Measurements from ENCODE around the gene PIK3R5.

The PIK3R5 gene

GRCh38 chr17:8896641-8897635 lies 68.6 kb downstream of the PIK3R5 start:
- no peak for DNase-seq (ENCODE audit: low read depth in 2 of 2)

GRCh38 chr17:8896087-8896486 lies 69.4 kb downstream of the PIK3R5 start:
- DNase-seq (ENCODE audit: low read depth in 2 of 2), result no peak

GRCh38 chr17:8894673-8895578 lies 70.6 kb downstream of the PIK3R5 start:
- DNase-seq (ENCODE audit: low read depth in 2 of 2), result peak; percentile 17 to 37

GRCh38 chr17:8894202-8894671 lies 71.3 kb downstream of the PIK3R5 start:
- no peak for DNase-seq (ENCODE audit: low read depth in 2 of 2)

- DNase-seq (ENCODE audit: low read depth in 2 of 2), result no peak
These were observed 71.8 kb downstream of the PIK3R5 start for GRCh38 chr17:8893621-8894201.

- no peak for DNase-seq (ENCODE audit: low read depth in 2 of 2)
These were observed 72.4 kb downstream of the PIK3R5 start for GRCh38 chr17:8893059-8893458.

- no peak for DNase-seq (ENCODE audit: low read depth in 2 of 2)
These were observed 73.2 kb downstream of the PIK3R5 start for GRCh38 chr17:8892338-8892690.

- no peak for DNase-seq (ENCODE audit: low read depth in 2 of 2)
These were observed 74.8 kb downstream of the PIK3R5 start for GRCh38 chr17:8890671-8891070.

GRCh38 chr17:8889458-8890210 lies 75.9 kb downstream of the PIK3R5 start:
- no peak for DNase-seq (ENCODE audit: low read depth in 2 of 2)

- no peak for DNase-seq (ENCODE audit: low read depth in 2 of 2)
These were observed 76.7 kb downstream of the PIK3R5 start for GRCh38 chr17:8888704-8889302.

GRCh38 chr17:8887834-8888703 lies 77.4 kb downstream of the PIK3R5 start:
- no peak for DNase-seq (ENCODE audit: low read depth in 2 of 2)

GRCh38 chr17:8887301-8887700 lies 78.2 kb downstream of the PIK3R5 start:
- no peak for DNase-seq (ENCODE audit: low read depth in 2 of 2)

GRCh38 chr17:8885967-8886684 lies 79.4 kb downstream of the PIK3R5 start:
- DNase-seq (ENCODE audit: low read depth in 2 of 2), result no peak

- peak; percentile 24 to 74 for DNase-seq (ENCODE audit: low read depth in 2 of 2)
These were observed 80.1 kb downstream of the PIK3R5 start for GRCh38 chr17:8885163-8885966.

- DNase-seq (ENCODE audit: low read depth in 2 of 2), result no peak
These were observed 81.0 kb downstream of the PIK3R5 start for GRCh38 chr17:8884336-8884990.

GRCh38 chr17:8883353-8883752 lies 82.2 kb downstream of the PIK3R5 start:
- DNase-seq (ENCODE audit: low read depth in 2 of 2), result no peak

GRCh38 chr17:8881606-8882005 lies 83.9 kb downstream of the PIK3R5 start:
- no peak for DNase-seq (ENCODE audit: low read depth in 2 of 2)

- DNase-seq (ENCODE audit: low read depth in 2 of 2), result no peak
These were observed 85.0 kb downstream of the PIK3R5 start for GRCh38 chr17:8880466-8880865.

Measured in stimulated activated CD4-positive, alpha-beta T cell treated with anti-CD3 and anti-CD28 coated beads, Interleukin-4, amount 100 ng/mL, for 48 hours (primary cell).